Stomach (tissue), 4 donors: ENCODE measurements around the gene BCAN.
"Not testable (repeated sequence)": the region's sequence is repeated elsewhere in the genome, so short reads cannot be mapped to it uniquely, and the experiment has no call there.

Source experiments
- CTCF ChIP-seq, 7 experiments: fragments of 450-650 bp in 4 of 7; fragments of 200-600 bp in 3 of 7; sonication (generic) in 3 of 7; IDR thresholded peaks; one replicate each; pipeline ENCODE4 v1.5.1; 2016 to 2019; ENCODE audit warnings: antibody characterized with exemption in 7 of 7, control low read depth in 2 of 7, mild to moderate bottlenecking in 1 of 7
- POLR2A ChIP-seq, 4 donors: fragments of 450-650 bp; IDR thresholded peaks; one replicate each; pipeline ENCODE4 v1.6.1; 2016; ENCODE audit warnings: antibody characterized with exemption in 4 of 4, control low read depth in 2 of 4, mild to moderate bottlenecking in 1 of 4, moderate library complexity in 1 of 4
- POLR2AphosphoS5 ChIP-seq, 3 donors: sonication (generic); formaldehyde crosslinking; IDR thresholded peaks; one replicate each; pipeline ENCODE4 v1.6.1; 2016; ENCODE audit warnings: antibody characterized with exemption in 3 of 3

DNA sequence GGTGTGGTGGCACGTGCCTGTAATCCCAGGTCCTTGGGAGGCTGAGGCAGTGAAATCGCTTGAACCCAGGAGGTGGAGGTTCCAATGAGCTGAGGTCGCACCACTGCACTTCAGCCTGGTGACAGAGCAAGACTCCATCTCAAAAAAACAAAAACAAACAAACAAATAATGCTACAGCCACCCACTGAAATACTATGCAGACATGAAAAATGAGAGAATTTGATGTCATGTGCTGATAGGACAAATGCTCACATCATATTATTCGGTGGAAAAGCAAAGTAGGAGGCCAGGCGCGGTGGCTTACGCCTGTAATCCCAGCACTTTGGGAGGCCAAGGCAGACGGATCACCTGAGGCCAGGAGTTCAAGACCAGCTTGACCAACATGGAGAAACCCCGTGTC, 31.8 kb upstream of the BCAN start:
- TF ChIP-seq POLR2AphosphoS5, CTCF, POLR2A (IDR thresholded peaks at IDR 0.05): not testable (repeated sequence)
